ENCODE measurements around the gene DOCK11.

DOCK11 gene

DNA sequence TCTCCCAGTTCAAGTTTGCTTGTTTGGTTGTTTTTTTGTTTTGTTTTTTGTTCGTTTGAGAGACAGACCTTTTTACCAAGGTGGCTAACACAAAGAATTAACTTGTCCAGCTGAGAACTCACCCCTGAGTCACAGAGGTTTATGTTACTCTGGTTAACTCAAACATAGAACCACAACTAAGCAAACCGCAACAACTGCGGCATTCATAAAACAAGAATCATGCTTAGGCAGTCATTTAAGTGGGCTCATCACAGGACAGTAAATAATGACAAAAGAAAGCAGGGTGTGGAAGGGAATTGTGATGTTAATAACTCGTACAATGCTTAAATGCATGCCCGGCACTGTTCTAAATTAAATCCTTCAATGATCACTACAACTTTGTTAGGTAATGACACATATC, 207.1 kb downstream of the DOCK11 start (continued):
- TF ChIP-seq, protein P1, sequence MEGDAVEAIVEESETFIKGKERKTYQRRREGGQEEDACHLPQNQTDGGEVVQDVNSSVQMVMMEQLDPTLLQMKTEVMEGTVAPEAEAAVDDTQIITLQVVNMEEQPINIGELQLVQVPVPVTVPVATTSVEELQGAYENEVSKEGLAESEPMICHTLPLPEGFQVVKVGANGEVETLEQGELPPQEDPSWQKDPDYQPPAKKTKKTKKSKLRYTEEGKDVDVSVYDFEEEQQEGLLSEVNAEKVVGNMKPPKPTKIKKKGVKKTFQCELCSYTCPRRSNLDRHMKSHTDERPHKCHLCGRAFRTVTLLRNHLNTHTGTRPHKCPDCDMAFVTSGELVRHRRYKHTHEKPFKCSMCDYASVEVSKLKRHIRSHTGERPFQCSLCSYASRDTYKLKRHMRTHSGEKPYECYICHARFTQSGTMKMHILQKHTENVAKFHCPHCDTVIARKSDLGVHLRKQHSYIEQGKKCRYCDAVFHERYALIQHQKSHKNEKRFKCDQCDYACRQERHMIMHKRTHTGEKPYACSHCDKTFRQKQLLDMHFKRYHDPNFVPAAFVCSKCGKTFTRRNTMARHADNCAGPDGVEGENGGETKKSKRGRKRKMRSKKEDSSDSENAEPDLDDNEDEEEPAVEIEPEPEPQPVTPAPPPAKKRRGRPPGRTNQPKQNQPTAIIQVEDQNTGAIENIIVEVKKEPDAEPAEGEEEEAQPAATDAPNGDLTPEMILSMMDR (tag by site-specific recombination; IDR thresholded peaks at IDR 0.05), result no peak

DNA sequence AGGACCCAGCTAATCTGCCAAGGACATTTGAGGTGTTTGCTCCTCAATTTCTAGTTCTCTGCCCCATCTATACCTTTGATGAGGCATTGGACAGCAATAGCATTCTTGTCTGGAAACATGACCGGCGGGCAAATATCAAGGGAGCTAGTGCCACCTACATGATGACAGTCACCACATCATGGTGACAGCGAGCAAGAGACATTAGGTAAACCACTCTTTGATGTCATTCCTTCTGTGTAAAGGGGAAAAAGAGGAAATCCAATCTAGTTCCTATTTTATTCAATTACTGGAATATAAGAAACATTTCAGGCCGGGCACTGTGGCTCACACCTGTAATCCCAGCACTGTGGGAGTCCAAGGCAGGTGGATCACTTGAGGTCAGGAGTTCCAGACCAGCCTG, 211.1 kb downstream of the DOCK11 start:
- POLR2A ChIA-PET, result no interaction called here
- Histone ChIP-seq H3K4me1 (ENCODE audit: control insufficient read depth, insufficient read depth, low read length) (no peaks in the 10 kb centered on the region), H3K27ac (ENCODE audit: extremely low read depth, low read depth, low read length) (no peak overlapping the region), H3K36me3 (ENCODE audit: control insufficient read depth in 2 of 2, insufficient read depth in 1 of 2, low read length in 2 of 2) (no peaks in the 10 kb centered on the region), H3K4me3 (ENCODE audit: low read depth, low read length) (no peak overlapping the region), H3K9me3 (ENCODE audit: control insufficient read depth, insufficient read depth, low read depth, low read length) (no peaks in the 10 kb centered on the region)
- CTCF ChIA-PET, result no interaction called here
- TF ChIP-seq ZNF585B (tag by site-specific recombination; IDR thresholded peaks at IDR 0.05), result no peak
- TF ChIP-seq ZBTB48 (tag by site-specific recombination; IDR thresholded peaks at IDR 0.05), result no peak
- no peak for TF ChIP-seq ZNF140 (tag by site-specific recombination; IDR thresholded peaks at IDR 0.05)
- TF ChIP-seq, protein P2, sequence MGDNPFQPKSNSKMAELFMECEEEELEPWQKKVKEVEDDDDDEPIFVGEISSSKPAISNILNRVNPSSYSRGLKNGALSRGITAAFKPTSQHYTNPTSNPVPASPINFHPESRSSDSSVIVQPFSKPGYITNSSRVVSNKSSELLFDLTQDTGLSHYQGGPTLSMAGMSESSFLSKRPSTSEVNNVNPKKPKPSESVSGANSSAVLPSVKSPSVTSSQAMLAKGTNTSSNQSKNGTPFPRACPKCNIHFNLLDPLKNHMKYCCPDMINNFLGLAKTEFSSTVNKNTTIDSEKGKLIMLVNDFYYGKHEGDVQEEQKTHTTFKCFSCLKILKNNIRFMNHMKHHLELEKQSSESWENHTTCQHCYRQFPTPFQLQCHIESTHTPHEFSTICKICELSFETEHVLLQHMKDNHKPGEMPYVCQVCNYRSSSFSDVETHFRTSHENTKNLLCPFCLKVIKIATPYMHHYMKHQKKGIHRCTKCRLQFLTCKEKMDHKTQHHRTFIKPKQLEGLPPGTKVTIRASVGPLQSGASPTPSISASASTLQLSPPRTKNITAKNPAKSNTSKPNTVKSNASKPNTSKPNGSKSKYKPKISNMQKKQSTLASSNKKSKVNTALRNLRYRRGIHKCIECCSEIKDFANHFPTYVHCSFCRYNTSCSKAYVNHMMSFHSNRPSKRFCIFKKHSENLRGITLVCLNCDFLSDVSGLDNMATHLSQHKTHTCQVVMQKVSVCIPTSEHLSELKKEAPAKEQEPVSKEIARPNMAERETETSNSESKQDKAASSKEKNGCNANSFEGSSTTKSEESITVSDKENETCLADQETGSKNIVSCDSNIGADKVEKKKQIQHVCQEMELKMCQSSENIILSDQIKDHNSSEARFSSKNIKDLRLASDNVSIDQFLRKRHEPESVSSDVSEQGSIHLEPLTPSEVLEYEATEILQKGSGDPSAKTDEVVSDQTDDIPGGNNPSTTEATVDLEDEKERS (tag by site-specific recombination; IDR thresholded peaks at IDR 0.05), result no peak
- TF ChIP-seq, protein P3, sequence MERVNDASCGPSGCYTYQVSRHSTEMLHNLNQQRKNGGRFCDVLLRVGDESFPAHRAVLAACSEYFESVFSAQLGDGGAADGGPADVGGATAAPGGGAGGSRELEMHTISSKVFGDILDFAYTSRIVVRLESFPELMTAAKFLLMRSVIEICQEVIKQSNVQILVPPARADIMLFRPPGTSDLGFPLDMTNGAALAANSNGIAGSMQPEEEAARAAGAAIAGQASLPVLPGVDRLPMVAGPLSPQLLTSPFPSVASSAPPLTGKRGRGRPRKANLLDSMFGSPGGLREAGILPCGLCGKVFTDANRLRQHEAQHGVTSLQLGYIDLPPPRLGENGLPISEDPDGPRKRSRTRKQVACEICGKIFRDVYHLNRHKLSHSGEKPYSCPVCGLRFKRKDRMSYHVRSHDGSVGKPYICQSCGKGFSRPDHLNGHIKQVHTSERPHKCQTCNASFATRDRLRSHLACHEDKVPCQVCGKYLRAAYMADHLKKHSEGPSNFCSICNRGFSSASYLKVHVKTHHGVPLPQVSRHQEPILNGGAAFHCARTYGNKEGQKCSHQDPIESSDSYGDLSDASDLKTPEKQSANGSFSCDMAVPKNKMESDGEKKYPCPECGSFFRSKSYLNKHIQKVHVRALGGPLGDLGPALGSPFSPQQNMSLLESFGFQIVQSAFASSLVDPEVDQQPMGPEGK (tag by site-specific recombination; IDR thresholded peaks at IDR 0.05), result no peak

DNA sequence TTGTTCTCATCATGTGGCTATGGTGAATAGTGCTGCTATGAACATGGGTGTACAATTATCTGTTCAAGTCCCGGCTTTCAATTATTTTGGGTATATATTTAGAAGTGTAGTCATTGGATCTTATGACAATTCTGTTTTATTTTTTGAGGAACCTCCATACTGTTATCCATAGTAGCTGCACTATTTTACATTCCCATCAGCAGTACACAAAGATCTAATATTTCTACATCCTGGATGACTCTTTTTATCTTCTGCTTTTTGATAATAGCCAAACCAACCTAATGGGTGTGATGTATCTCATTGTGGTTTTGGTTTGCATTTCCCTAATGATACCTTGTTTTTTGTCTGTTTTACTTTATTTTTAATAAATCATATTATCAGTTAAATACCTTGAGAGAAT, 218.9 kb downstream of the DOCK11 start:
- no peaks in the 10 kb centered on the region for H3K9me3 ChIP-seq (ENCODE audit: control insufficient read depth, insufficient read depth, low read depth, low read length)
- no peaks in the 10 kb centered on the region for H3K4me1 ChIP-seq (ENCODE audit: control insufficient read depth, insufficient read depth, low read length)
- H3K36me3 ChIP-seq (ENCODE audit: control insufficient read depth in 2 of 2, insufficient read depth in 1 of 2, low read length in 2 of 2), result no peaks in the 10 kb centered on the region
- ChIA-PET CTCF (no interaction called here), POLR2A (no interaction called here)
- no peak overlapping the region for H3K27ac ChIP-seq (ENCODE audit: extremely low read depth, low read depth, low read length)
- no peak overlapping the region for H3K4me3 ChIP-seq (ENCODE audit: low read depth, low read length)
- no peak for TF ChIP-seq ZNF560 (tag by site-specific recombination; IDR thresholded peaks at IDR 0.05; ENCODE audit: borderline replicate concordance)
- no peak for TF ChIP-seq ZNF830 (tag by site-specific recombination; IDR thresholded peaks at IDR 0.05; ENCODE audit: low read depth)
- TF ChIP-seq, protein P4, sequence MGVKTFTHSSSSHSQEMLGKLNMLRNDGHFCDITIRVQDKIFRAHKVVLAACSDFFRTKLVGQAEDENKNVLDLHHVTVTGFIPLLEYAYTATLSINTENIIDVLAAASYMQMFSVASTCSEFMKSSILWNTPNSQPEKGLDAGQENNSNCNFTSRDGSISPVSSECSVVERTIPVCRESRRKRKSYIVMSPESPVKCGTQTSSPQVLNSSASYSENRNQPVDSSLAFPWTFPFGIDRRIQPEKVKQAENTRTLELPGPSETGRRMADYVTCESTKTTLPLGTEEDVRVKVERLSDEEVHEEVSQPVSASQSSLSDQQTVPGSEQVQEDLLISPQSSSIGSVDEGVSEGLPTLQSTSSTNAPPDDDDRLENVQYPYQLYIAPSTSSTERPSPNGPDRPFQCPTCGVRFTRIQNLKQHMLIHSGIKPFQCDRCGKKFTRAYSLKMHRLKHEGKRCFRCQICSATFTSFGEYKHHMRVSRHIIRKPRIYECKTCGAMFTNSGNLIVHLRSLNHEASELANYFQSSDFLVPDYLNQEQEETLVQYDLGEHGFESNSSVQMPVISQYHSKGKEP (tag by site-specific recombination; IDR thresholded peaks at IDR 0.05), result no peak
- TF ChIP-seq, protein P5, sequence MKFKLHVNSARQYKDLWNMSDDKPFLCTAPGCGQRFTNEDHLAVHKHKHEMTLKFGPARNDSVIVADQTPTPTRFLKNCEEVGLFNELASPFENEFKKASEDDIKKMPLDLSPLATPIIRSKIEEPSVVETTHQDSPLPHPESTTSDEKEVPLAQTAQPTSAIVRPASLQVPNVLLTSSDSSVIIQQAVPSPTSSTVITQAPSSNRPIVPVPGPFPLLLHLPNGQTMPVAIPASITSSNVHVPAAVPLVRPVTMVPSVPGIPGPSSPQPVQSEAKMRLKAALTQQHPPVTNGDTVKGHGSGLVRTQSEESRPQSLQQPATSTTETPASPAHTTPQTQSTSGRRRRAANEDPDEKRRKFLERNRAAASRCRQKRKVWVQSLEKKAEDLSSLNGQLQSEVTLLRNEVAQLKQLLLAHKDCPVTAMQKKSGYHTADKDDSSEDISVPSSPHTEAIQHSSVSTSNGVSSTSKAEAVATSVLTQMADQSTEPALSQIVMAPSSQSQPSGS (tag by site-specific recombination; IDR thresholded peaks at IDR 0.05; ENCODE audit: low read depth), result no peak
- TF ChIP-seq, protein P6, sequence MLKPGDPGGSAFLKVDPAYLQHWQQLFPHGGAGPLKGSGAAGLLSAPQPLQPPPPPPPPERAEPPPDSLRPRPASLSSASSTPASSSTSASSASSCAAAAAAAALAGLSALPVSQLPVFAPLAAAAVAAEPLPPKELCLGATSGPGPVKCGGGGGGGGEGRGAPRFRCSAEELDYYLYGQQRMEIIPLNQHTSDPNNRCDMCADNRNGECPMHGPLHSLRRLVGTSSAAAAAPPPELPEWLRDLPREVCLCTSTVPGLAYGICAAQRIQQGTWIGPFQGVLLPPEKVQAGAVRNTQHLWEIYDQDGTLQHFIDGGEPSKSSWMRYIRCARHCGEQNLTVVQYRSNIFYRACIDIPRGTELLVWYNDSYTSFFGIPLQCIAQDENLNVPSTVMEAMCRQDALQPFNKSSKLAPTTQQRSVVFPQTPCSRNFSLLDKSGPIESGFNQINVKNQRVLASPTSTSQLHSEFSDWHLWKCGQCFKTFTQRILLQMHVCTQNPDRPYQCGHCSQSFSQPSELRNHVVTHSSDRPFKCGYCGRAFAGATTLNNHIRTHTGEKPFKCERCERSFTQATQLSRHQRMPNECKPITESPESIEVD (tag by site-specific recombination; IDR thresholded peaks at IDR 0.05), result no peak
- TF ChIP-seq PRDM1 (tag by site-specific recombination; IDR thresholded peaks at IDR 0.05), result no peak
- TF ChIP-seq ZNF555 (tag by site-specific recombination; conservative IDR thresholded peaks at IDR 0.05), result no peak
- TF ChIP-seq TCF7L2 (IDR thresholded peaks at IDR 0.05; ENCODE audit: borderline replicate concordance, low read depth, low read length), result no peak
- no peak for TF ChIP-seq MEIS1 (CRISPR knock-in tag; IDR thresholded peaks at IDR 0.05; ENCODE audit: borderline replicate concordance)
- TF ChIP-seq, protein P7, sequence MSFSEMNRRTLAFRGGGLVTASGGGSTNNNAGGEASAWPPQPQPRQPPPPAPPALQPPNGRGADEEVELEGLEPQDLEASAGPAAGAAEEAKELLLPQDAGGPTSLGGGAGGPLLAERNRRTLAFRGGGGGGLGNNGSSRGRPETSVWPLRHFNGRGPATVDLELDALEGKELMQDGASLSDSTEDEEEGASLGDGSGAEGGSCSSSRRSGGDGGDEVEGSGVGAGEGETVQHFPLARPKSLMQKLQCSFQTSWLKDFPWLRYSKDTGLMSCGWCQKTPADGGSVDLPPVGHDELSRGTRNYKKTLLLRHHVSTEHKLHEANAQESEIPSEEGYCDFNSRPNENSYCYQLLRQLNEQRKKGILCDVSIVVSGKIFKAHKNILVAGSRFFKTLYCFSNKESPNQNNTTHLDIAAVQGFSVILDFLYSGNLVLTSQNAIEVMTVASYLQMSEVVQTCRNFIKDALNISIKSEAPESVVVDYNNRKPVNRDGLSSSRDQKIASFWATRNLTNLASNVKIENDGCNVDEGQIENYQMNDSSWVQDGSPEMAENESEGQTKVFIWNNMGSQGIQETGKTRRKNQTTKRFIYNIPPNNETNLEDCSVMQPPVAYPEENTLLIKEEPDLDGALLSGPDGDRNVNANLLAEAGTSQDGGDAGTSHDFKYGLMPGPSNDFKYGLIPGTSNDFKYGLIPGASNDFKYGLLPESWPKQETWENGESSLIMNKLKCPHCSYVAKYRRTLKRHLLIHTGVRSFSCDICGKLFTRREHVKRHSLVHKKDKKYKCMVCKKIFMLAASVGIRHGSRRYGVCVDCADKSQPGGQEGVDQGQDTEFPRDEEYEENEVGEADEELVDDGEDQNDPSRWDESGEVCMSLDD (tag by site-specific recombination; IDR thresholded peaks at IDR 0.05), result no peak
- no peak for TF ChIP-seq ZXDB (tag by site-specific recombination; IDR thresholded peaks at IDR 0.05)

Data from HEK293 (cell line).